DOHH2 (cell line): ENCODE data around the gene IGSF22.
"Not testable (repeated sequence)": the region's sequence is repeated elsewhere in the genome, so short reads cannot be mapped to it uniquely, and the experiment has no call there.

Experiments used
- H3F3A ChIP-seq: fragments of 200-600 bp; sonication (generic), shearing (Covaris generic); 2 replicates; pipeline ENCODE4 v1.6.0; 2016; ENCODE audit warnings: antibody characterized with exemption, mild to moderate bottlenecking; ENCODE audit not compliant: control insufficient read depth, insufficient read depth
- H3K27ac ChIP-seq: fragments of 200-600 bp; sonication (generic); 2 replicates; pipeline ENCODE4 v1.5.1; 2014; ENCODE audit warnings: low read depth, mild to moderate bottlenecking, low read length, moderate library complexity
- H3K27me3 ChIP-seq: fragments of 200-600 bp; sonication (generic); 2 replicates; pipeline ENCODE4 v1.6.1; 2014; ENCODE audit warnings: mild to moderate bottlenecking, low read length, mixed read lengths; ENCODE audit not compliant: control insufficient read depth
- H3K36me3 ChIP-seq: fragments of 200-600 bp; sonication (generic); 2 replicates; pipeline ENCODE4 v1.6.1; 2014; ENCODE audit warnings: mild to moderate bottlenecking, low read length, moderate library complexity, mixed read lengths; ENCODE audit not compliant: control insufficient read depth
- H3K4me1 ChIP-seq: fragments of 200-600 bp; sonication (generic); 2 replicates; pipeline ENCODE4 v1.6.1; 2014; ENCODE audit warnings: mild to moderate bottlenecking, low read length, mixed read lengths; ENCODE audit not compliant: control insufficient read depth
- H3K4me2 ChIP-seq: fragments of 200-600 bp; sonication (generic); 2 replicates; pipeline ENCODE4 v1.6.0; 2014; ENCODE audit warnings: mild to moderate bottlenecking, low read length, moderate library complexity
- H3K4me3 ChIP-seq: fragments of 200-600 bp; sonication (generic); 2 replicates; pipeline ENCODE4 v1.5.1; 2014; ENCODE audit warnings: mild to moderate bottlenecking, low read length, mixed read lengths
- H3K79me2 ChIP-seq: fragments of 200-600 bp; sonication (generic); 2 replicates; pipeline ENCODE4 v1.6.1; 2014; ENCODE audit warnings: mild to moderate bottlenecking, low read length, mixed read lengths; ENCODE audit not compliant: control insufficient read depth
- H3K9me2 ChIP-seq: fragments of 200-600 bp; sonication (generic); replicated peaks from 2 replicates; pipeline ENCODE4 v1.6.1; 2014; ENCODE audit warnings: mild to moderate bottlenecking, low read length, mixed read lengths; ENCODE audit not compliant: control insufficient read depth
- H3K9me3 ChIP-seq: fragments of 200-600 bp; sonication (generic); 2 replicates; pipeline ENCODE4 v1.6.1; 2014; ENCODE audit warnings: antibody characterized with exemption, low read length, mixed read lengths; ENCODE audit not compliant: control insufficient read depth, insufficient read depth
- H4K20me1 ChIP-seq: fragments of 200-600 bp; sonication (generic); 2 replicates; pipeline ENCODE4 v1.6.0; 2014; ENCODE audit warnings: low read depth, mild to moderate bottlenecking, antibody characterized with exemption, low read length, moderate library complexity; ENCODE audit not compliant: control insufficient read depth, insufficient read depth
- EZH2phosphoT487 ChIP-seq: fragments of 200-600 bp; sonication (generic); IDR thresholded peaks from 2 replicates; pipeline ENCODE4 v1.6.1; 2017; ENCODE audit warnings: borderline replicate concordance, mild to moderate bottlenecking, antibody characterized with exemption, low read length, moderate library complexity, mixed read lengths
- TF ChIP-seq, protein P1 (sequence below): fragments of 200-600 bp; sonication (generic); IDR thresholded peaks from one replicate; pipeline ENCODE4 v1.5.1; 2014; ENCODE audit warnings: antibody characterized with exemption, mild to moderate bottlenecking, low read depth, low read length; ENCODE audit not compliant: poor library complexity, severe bottlenecking

Gene IGSF22

DNA sequence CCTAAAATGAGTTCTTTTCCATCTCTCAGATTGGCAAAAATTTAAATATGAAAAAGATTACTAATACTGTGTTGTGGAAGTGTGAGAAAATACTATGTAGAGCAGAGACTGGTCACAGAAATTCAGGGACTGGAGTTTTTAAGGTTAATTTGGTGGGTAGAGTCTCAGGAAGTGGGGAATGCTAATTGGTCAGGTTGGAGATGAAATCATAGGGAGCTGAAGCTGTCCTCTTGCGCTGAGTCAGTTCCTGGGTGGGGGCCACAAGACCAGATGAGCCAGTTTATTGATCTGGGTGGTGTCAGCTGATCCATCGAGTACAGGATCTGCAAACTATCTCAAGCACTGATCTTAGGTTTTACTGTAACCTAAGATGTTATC, 56.8 kb downstream of the IGSF22 start:
- no peaks in the 10 kb centered on the region for H3F3A ChIP-seq
- no peaks in the 10 kb centered on the region for H3K9me2 ChIP-seq
- H3K4me2 ChIP-seq = no peak overlapping the region
- no peaks in the 10 kb centered on the region for H4K20me1 ChIP-seq
- no peaks in the 10 kb centered on the region for H3K36me3 ChIP-seq
- H3K4me3 ChIP-seq = no peak overlapping the region
- H3K9me3 ChIP-seq = no peaks in the 10 kb centered on the region
- H3K4me1 ChIP-seq = peaks cover 5% of the 10 kb centered on the region
- H3K27me3 ChIP-seq = no peaks in the 10 kb centered on the region; the same call in 1 of the 2 replicates
- H3K27ac ChIP-seq = no peak overlapping the region
- H3K79me2 ChIP-seq = no peaks in the 10 kb centered on the region
- TF ChIP-seq EZH2phosphoT487 = no peak
- TF ChIP-seq, protein P1, sequence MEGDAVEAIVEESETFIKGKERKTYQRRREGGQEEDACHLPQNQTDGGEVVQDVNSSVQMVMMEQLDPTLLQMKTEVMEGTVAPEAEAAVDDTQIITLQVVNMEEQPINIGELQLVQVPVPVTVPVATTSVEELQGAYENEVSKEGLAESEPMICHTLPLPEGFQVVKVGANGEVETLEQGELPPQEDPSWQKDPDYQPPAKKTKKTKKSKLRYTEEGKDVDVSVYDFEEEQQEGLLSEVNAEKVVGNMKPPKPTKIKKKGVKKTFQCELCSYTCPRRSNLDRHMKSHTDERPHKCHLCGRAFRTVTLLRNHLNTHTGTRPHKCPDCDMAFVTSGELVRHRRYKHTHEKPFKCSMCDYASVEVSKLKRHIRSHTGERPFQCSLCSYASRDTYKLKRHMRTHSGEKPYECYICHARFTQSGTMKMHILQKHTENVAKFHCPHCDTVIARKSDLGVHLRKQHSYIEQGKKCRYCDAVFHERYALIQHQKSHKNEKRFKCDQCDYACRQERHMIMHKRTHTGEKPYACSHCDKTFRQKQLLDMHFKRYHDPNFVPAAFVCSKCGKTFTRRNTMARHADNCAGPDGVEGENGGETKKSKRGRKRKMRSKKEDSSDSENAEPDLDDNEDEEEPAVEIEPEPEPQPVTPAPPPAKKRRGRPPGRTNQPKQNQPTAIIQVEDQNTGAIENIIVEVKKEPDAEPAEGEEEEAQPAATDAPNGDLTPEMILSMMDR = no peak

DNA sequence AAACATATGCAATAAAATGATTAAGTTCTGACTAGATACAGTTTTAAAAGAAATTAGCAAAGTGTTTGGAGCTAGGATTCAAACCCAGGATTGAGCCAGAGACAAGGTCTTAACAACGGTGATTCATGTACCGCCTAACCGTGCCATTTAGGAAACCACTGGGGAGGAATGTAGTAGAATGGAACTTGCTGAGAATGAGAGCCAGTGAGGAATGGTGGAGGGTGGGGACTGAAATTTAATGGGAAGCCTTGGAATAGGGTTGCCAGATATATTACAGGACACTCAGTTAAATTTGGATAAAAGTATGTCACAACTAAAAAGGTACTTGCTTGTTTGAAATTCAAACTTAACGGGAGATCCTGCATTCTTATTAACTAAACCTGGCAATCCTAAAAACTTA, 57.9 kb downstream of the IGSF22 start:
- Histone ChIP-seq H3K4me2 (no peak overlapping the region), H3K36me3 (no peaks in the 10 kb centered on the region)
- TF ChIP-seq, protein P1 = no peak
- no peak for TF ChIP-seq EZH2phosphoT487

DNA sequence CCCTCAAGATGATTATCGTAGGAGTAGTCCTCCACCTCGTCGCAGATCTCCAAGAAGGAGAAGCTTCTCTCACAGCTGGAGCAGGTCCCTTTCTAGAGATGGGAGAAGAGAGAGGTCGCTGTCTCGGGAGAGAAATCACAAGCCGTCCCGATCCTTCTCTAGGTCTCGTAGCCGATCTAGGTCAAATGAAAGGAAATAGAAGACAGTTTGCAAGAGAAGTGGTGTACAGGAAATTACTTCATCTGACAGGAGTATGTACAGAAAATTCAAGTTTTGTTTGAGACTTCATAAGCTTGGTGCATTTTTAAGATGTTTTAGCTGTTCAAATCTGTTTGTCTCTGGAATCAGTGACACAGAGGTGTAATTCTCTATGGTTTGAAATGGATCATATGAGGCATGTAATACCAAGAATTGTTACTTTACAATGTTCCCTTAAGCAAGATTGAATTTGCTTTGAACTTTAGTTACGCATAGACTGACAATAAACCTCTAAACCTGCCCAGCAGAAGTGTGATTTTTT, 60.6 kb downstream of the IGSF22 start:
- H3K4me2 ChIP-seq, H3K9me3 ChIP-seq, H3K27me3 ChIP-seq, H3K27ac ChIP-seq, H3K4me1 ChIP-seq, H3F3A ChIP-seq, H4K20me1 ChIP-seq, H3K79me2 ChIP-seq, H3K9me2 ChIP-seq, H3K36me3 ChIP-seq, H3K4me3 ChIP-seq: not testable (repeated sequence)

More for the DNA sequence above, 57.9 kb downstream of the IGSF22 start:
- H3K27ac ChIP-seq = no peak overlapping the region
- peaks cover 5% of the 10 kb centered on the region for H3K4me1 ChIP-seq
- H3K79me2 ChIP-seq = no peaks in the 10 kb centered on the region
- H3K9me3 ChIP-seq = no peaks in the 10 kb centered on the region
- no peaks in the 10 kb centered on the region; the same call in 1 of the 2 replicates for H3K27me3 ChIP-seq
- H4K20me1 ChIP-seq = no peaks in the 10 kb centered on the region
- H3K9me2 ChIP-seq = no peaks in the 10 kb centered on the region
- H3K4me3 ChIP-seq = no peak overlapping the region
- H3F3A ChIP-seq = no peaks in the 10 kb centered on the region

DNA sequence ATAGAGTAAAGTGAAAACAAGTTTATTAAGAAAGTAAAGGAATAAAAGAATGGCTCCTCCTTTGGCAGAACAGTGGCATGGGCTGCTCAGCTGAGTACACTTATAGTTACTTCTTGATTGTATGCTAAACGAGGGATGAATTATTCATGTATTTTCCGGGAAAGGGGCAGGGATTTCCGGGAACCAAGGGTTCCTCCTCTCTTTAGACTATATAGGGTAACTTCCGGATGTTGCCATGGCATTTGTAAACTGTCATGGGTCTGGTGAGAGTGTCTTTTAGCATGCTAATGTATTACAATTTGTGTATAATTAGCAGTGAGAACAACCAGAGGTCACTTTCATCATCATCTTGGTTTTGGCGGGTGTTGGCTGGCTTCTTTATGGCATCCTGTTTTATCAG, 68.3 kb downstream of the IGSF22 start:
- Histone ChIP-seq H3K4me3 (no peak overlapping the region), H3K9me3 (no peaks in the 10 kb centered on the region), H3K27me3 (no peaks in the 10 kb centered on the region), H4K20me1 (no peaks in the 10 kb centered on the region), H3K79me2 (no peaks in the 10 kb centered on the region), H3K4me1 (no peaks in the 10 kb centered on the region), H3K4me2 (no peak overlapping the region), H3K27ac (no peak overlapping the region), H3K36me3 (no peaks in the 10 kb centered on the region), H3F3A (no peaks in the 10 kb centered on the region), H3K9me2 (no peaks in the 10 kb centered on the region)
- no peak for TF ChIP-seq EZH2phosphoT487
- TF ChIP-seq, protein P1 = no peak
